HepG2 (cell line): Measurements from ENCODE around the gene TPPP2. TPM values are rescaled to one million over a fixed set of nuclear protein-coding genes. Genes with fewer than 3 reads are reported as not detected.

Experiments
- ATAC-seq: fragments of 200-7000 bp; cut with Tn5 transposase; 3 replicates; pipeline ENCODE4 v1.9.1; 2020; ENCODE audit warnings: mild to moderate bottlenecking, moderate library complexity
- BruUV-seq: library from RNA; stranded (reverse); fragments of 400-500 nt; replicated peaks from 2 replicates; lab custom pipeline; 2021; lab: Mats Ljungman, UMichigan
- CTCF ChIA-PET: fragments of 300-600 bp; formaldehyde crosslinking; extraction: SDS; loops from one replicate; lab custom pipeline; 2021; ENCODE audit warnings: low total read pairs, inconsistent platforms, low intra/inter-chr PET ratio; lab: Yijun Ruan, JAX
- POLR2A ChIA-PET: fragments of 350-600 bp; sonication (Branson Sonifier 250); formaldehyde crosslinking; loops from one replicate; lab custom pipeline; 2020; ENCODE audit warnings: antibody characterized with exemption, inconsistent platforms; lab: Yijun Ruan, JAX
- DNase-seq: peaks from one replicate; pipeline ENCODE4 v3.0.0-alpha.2; 2015; ENCODE audit warnings: low spot score
- FAIRE-seq: peaks from 3 replicates; lab custom pipeline; 2011; peaks lifted over from hg19 to GRCh38; lab: Jason Lieb, UNC
- H2AFZ ChIP-seq: one replicate; pipeline ENCODE4 v1.6.1; 2011; ENCODE audit warnings: low read length, inconsistent platforms
- H3K27ac ChIP-seq: fragments of 300-600 bp; 3 replicates; pipeline ENCODE4 v1.8.0; 2011; ENCODE audit warnings: mixed run types, mild to moderate bottlenecking, mixed read lengths, low read length, inconsistent platforms; ENCODE audit not compliant: insufficient read depth; ENCODE audit errors: extremely low read length
- H3K27me3 ChIP-seq, 2 experiments: fragments of 200-600 bp in 1 of 2; 2 replicates in 1 of 2; 3 replicates in 1 of 2; pipeline versions ENCODE4 v1.6.0 to v1.8.0; 2011; ENCODE audit warnings: low read length in 2 of 2, mild to moderate bottlenecking in 2 of 2, moderate library complexity in 2 of 2, inconsistent platforms in 1 of 2; ENCODE audit not compliant: insufficient read depth in 2 of 2, control insufficient read depth in 1 of 2
- H3K36me3 ChIP-seq, 2 experiments: fragments of 200-600 bp in 1 of 2; replicated peaks in 1 of 2; 2 replicates in 1 of 2; 3 replicates in 1 of 2; pipeline versions ENCODE4 v1.5.1 to v1.8.0; 2011; ENCODE audit warnings: low read length in 2 of 2, inconsistent platforms in 1 of 2; ENCODE audit not compliant: insufficient read depth in 2 of 2, control insufficient read depth in 1 of 2
- H3K4me1 ChIP-seq: 2 replicates; pipeline ENCODE4 v1.5.1; 2012; ENCODE audit warnings: low read length, inconsistent platforms; ENCODE audit not compliant: insufficient read depth
- H3K4me2 ChIP-seq: 2 replicates; pipeline ENCODE4 v1.6.0; 2011; ENCODE audit warnings: low read depth, low read length, inconsistent platforms
- H3K4me3 ChIP-seq, 3 experiments: fragments of 200-600 bp in 1 of 3; sonication (generic), shearing (Covaris generic) in 1 of 3; replicated peaks in 1 of 3; 2 replicates each; pipeline ENCODE4 v1.5.1; 2011 to 2016; ENCODE audit warnings: low read length in 3 of 3, inconsistent platforms in 2 of 3, low read depth in 2 of 3, mild to moderate bottlenecking in 2 of 3, control low read depth in 1 of 3, mixed read lengths in 1 of 3; ENCODE audit not compliant: insufficient read depth in 1 of 3
- H3K79me2 ChIP-seq: one replicate; pipeline ENCODE4 v1.6.1; 2011; ENCODE audit warnings: low read length, inconsistent platforms; ENCODE audit not compliant: insufficient read depth
- H3K9ac ChIP-seq: 2 replicates; pipeline ENCODE4 v1.6.0; 2011; ENCODE audit warnings: mild to moderate bottlenecking, low read depth, low read length, inconsistent platforms; ENCODE audit not compliant: insufficient read depth
- H3K9me3 ChIP-seq: 2 replicates; pipeline ENCODE4 v1.5.1; 2012; ENCODE audit warnings: mild to moderate bottlenecking, low read length
- H4K20me1 ChIP-seq: 2 replicates; pipeline ENCODE4 v1.6.0; 2011; ENCODE audit warnings: inconsistent platforms, mild to moderate bottlenecking, low read length, moderate library complexity; ENCODE audit not compliant: insufficient read depth
- ELF4 ChIP-seq: sonication (generic); formaldehyde crosslinking; IDR thresholded peaks from 2 replicates; pipeline ENCODE4 v1.5.0; 2020; ENCODE audit warnings: missing genetic modification reagents, mild to moderate bottlenecking, moderate library complexity, borderline replicate concordance
- KLF6 ChIP-seq: IDR thresholded peaks from 2 replicates; pipeline ENCODE4 v1.8.0; 2016; ENCODE audit warnings: missing biosample characterization, missing genetic modification reagents
- RFXANK ChIP-seq: IDR thresholded peaks from 2 replicates; pipeline ENCODE4 v1.6.1; 2016
- SALL2 ChIP-seq: sonication (generic); formaldehyde crosslinking; IDR thresholded peaks from 2 replicates; pipeline ENCODE4 v1.8.1; 2023; ENCODE audit warnings: mild to moderate bottlenecking, missing genetic modification reagents, inconsistent platforms
- THAP8 ChIP-seq: sonication (generic); formaldehyde crosslinking; IDR thresholded peaks from 2 replicates; pipeline ENCODE4 v1.5.1; 2020; ENCODE audit warnings: missing genetic modification reagents, mild to moderate bottlenecking, borderline replicate concordance
- ZBTB1 ChIP-seq: sonication (generic); formaldehyde crosslinking; IDR thresholded peaks from 2 replicates; pipeline ENCODE4 v1.4.0; 2020; ENCODE audit warnings: missing genetic modification reagents, borderline replicate concordance
- ZNF326 ChIP-seq: sonication (generic); formaldehyde crosslinking; IDR thresholded peaks from 2 replicates; pipeline ENCODE4 v1.4.0; 2020; ENCODE audit warnings: missing genetic modification reagents, borderline replicate concordance
- ZNF337 ChIP-seq: sonication (generic); formaldehyde crosslinking; IDR thresholded peaks from 2 replicates; pipeline ENCODE4 v1.5.1; 2020; ENCODE audit warnings: missing genetic modification reagents, low read depth, mild to moderate bottlenecking, borderline replicate concordance
- ZNF44 ChIP-seq: sonication (generic); formaldehyde crosslinking; IDR thresholded peaks from 2 replicates; pipeline ENCODE4 v1.5.1; 2020; ENCODE audit warnings: mild to moderate bottlenecking, missing genetic modification reagents
- ZNF446 ChIP-seq: sonication (generic); formaldehyde crosslinking; IDR thresholded peaks from 2 replicates; pipeline ENCODE4 v1.5.0; 2020; ENCODE audit warnings: mild to moderate bottlenecking, missing genetic modification reagents
- ZNF567 ChIP-seq: sonication (generic); formaldehyde crosslinking; IDR thresholded peaks from 2 replicates; pipeline ENCODE4 v1.8.1; 2023; ENCODE audit warnings: mild to moderate bottlenecking, missing genetic modification reagents, borderline replicate concordance
- ZNF639 ChIP-seq: conservative IDR thresholded peaks from 2 replicates; pipeline ENCODE4 v1.6.1; 2018; ENCODE audit warnings: missing genetic modification reagents
- ZNF678 ChIP-seq: sonication (generic); formaldehyde crosslinking; IDR thresholded peaks from 2 replicates; pipeline ENCODE4 v1.4.0; 2020; ENCODE audit warnings: mild to moderate bottlenecking, missing genetic modification reagents
- WGBS: methylation state at CpG from one replicate; pipeline ENCODE4 v1.1.6; 2017; ENCODE audit warnings: low lambda C conversion rate; 5-methylcytosine and 5-hydroxymethylcytosine counted together
- in situ Hi-C: cut with HindIII; loops from 2 replicates; pipeline ENCODE4 v1.10.0; 2017; ENCODE audit warnings: low pct_unique_long_range_greater_than_20kb; ENCODE audit not compliant: extremely low pct_ligation_motif_present
- intact Hi-C: fragments of 100-400 bp; cut with micrococcal nuclease; formaldehyde crosslinking; loops from one replicate; pipeline ENCODE4 v1.10.0; 2022; ENCODE audit not compliant: unreplicated experiment
- polyA plus RNA-seq, 8 experiments: library from polyadenylated mRNA; depleted of rRNA in 3 of 8; stranded (reverse) in 7 of 8; unstranded in 1 of 8; fragments of >200 nt; fragmentation: Illumina TruSeq in 4 of 8; extraction: Trizol in 4 of 8; gene quantifications; 2 replicates each; pipeline versions ENCODE4 v1.2.1 to v1.2.3, GENCODE V29; 2011 to 2016; ENCODE audit warnings: low read depth in 4 of 8, missing spikeins in 1 of 8, mixed read lengths in 1 of 8; ENCODE audit not compliant: insufficient read depth in 1 of 8
- total RNA-seq, 5 experiments: library from RNA; depleted of rRNA; stranded (reverse); fragments of >200 nt; fragmentation: Illumina TruSeq; extraction: Trizol; gene quantifications; 2 replicates each; pipeline ENCODE4 v1.2.3, GENCODE V29; 2016; ENCODE audit warnings: low read depth in 1 of 5
- TF ChIP-seq, protein P1 (sequence below): sonication (generic); formaldehyde crosslinking; IDR thresholded peaks from 2 replicates; pipeline ENCODE4 v1.4.0; 2020; ENCODE audit warnings: low read depth, mild to moderate bottlenecking, missing genetic modification reagents
- TF ChIP-seq, protein P2 (sequence below), 2 experiments: IDR thresholded peaks; 2 replicates each; pipeline ENCODE4 v1.6.1; 2011 to 2012; ENCODE audit warnings: low read length in 2 of 2, borderline replicate concordance in 1 of 2, low read depth in 1 of 2, mild to moderate bottlenecking in 1 of 2, moderate library complexity in 1 of 2

The TPPP2 gene
- total and polyA plus RNA-seq, 2 of the 13 experiments (the other 11 are each of a cell fraction or from before 2014, with no cell fraction given): 0.58 to 4.2 TPM

- no peaks in the 10 kb centered on the region for H4K20me1 ChIP-seq
- 3% methylated on average over 39 of the region's 40 CpGs for WGBS
- peaks cover 6% of the 10 kb centered on the region for H3K79me2 ChIP-seq
- H3K36me3 ChIP-seq: peaks cover 5 to 13% of the 10 kb centered on the region in 2 experiments; a peak in 4 of 5 replicates
- peak overlapping the region; percentile 87 for H3K4me2 ChIP-seq
- peak overlapping the region; percentile 80 for H3K9ac ChIP-seq
- H3K4me1 ChIP-seq: peaks cover 58% of the 10 kb centered on the region
- H3K4me3 ChIP-seq: peak overlapping the region; percentile 86 to 90 (median 87)
- peak overlapping the region; percentile 77 for H3K27ac ChIP-seq
- ATAC-seq: peak; percentile 61
- ChIA-PET CTCF (interaction anchor here (5.8 to 7.5 kb wide), 4 partner anchors 20 to 55 kb away, joined by 35 to 135 read pairs (median 60); no protein-coding TSS in a partner anchor), POLR2A (interaction anchor here (1.1 to 6.7 kb wide), 21 partner anchors 8 to 386 kb away, joined by 4 to 141 read pairs (median 17); partner anchors contain the start of genes RNASE4, RNASE8, TMEM253 and ZNF219)
- H2AFZ ChIP-seq: no peak overlapping the region
- no peaks in the 10 kb centered on the region for H3K9me3 ChIP-seq
- peak; percentile 85 for DNase-seq
- intact Hi-C loops: loop anchor here (1.0 to 5.0 kb wide), 3 partner anchors 15 to 123 kb away; no protein-coding TSS in a partner anchor
- no TSS peak for BruUV-seq
- in situ Hi-C loops: loop anchor here (5.0 kb wide), 1 partner anchor 33 kb away; the partner anchor contains the start of gene TMEM253
- H3K27me3 ChIP-seq: peaks cover 0 to 7% of the 10 kb centered on the region in 2 experiments; a peak in 1 of 5 replicates
- no peak for FAIRE-seq
- TF ChIP-seq ZBTB1 (CRISPR knock-in tag) (no peak), ZNF446 (CRISPR knock-in tag) (0 out of 2 replicates have a peak, but pooled peaks have one; percentile 8), ZNF44 (CRISPR knock-in tag) (no peak), ZNF326 (CRISPR knock-in tag) (no peak), ELF4 (0 out of 2 replicates have a peak, but pooled peaks have one; percentile 57), ZNF567 (CRISPR knock-in tag) (0 out of 2 replicates have a peak, but pooled peaks have one; percentile 44), ZNF639 (CRISPR knock-in tag) (peak; percentile 83), SALL2 (CRISPR knock-in tag) (no peak; the same call in 1 of the 2 replicates), ZNF678 (CRISPR knock-in tag) (peak; percentile 31; the same call in 1 of the 2 replicates), THAP8 (CRISPR knock-in tag) (no peak), ZNF337 (CRISPR knock-in tag) (0 out of 2 replicates have a peak, but pooled peaks have one; percentile 15), KLF6 (0 out of 2 replicates have a peak, but pooled peaks have one; percentile 9), RFXANK (CRISPR knock-in tag) (no peak)
- TF ChIP-seq, protein P1, sequence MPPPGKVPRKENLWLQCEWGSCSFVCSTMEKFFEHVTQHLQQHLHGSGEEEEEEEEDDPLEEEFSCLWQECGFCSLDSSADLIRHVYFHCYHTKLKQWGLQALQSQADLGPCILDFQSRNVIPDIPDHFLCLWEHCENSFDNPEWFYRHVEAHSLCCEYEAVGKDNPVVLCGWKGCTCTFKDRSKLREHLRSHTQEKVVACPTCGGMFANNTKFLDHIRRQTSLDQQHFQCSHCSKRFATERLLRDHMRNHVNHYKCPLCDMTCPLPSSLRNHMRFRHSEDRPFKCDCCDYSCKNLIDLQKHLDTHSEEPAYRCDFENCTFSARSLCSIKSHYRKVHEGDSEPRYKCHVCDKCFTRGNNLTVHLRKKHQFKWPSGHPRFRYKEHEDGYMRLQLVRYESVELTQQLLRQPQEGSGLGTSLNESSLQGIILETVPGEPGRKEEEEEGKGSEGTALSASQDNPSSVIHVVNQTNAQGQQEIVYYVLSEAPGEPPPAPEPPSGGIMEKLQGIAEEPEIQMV (CRISPR knock-in tag): peak; percentile 79; the same call in 1 of the 2 replicates
- TF ChIP-seq, protein P2, sequence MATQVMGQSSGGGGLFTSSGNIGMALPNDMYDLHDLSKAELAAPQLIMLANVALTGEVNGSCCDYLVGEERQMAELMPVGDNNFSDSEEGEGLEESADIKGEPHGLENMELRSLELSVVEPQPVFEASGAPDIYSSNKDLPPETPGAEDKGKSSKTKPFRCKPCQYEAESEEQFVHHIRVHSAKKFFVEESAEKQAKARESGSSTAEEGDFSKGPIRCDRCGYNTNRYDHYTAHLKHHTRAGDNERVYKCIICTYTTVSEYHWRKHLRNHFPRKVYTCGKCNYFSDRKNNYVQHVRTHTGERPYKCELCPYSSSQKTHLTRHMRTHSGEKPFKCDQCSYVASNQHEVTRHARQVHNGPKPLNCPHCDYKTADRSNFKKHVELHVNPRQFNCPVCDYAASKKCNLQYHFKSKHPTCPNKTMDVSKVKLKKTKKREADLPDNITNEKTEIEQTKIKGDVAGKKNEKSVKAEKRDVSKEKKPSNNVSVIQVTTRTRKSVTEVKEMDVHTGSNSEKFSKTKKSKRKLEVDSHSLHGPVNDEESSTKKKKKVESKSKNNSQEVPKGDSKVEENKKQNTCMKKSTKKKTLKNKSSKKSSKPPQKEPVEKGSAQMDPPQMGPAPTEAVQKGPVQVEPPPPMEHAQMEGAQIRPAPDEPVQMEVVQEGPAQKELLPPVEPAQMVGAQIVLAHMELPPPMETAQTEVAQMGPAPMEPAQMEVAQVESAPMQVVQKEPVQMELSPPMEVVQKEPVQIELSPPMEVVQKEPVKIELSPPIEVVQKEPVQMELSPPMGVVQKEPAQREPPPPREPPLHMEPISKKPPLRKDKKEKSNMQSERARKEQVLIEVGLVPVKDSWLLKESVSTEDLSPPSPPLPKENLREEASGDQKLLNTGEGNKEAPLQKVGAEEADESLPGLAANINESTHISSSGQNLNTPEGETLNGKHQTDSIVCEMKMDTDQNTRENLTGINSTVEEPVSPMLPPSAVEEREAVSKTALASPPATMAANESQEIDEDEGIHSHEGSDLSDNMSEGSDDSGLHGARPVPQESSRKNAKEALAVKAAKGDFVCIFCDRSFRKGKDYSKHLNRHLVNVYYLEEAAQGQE (IDR thresholded peaks at IDR 0.05; ENCODE audit: borderline replicate concordance in 1 of 2, low read depth in 1 of 2, low read length in 2 of 2): no peak
Measured at GRCh38 chr14:21069388-21070082, 39.5 kb downstream of the TPPP2 start.
